Activated T-cell treated with anti-CD3 and anti-CD28 coated beads, Interleukin-2, amount 50 U/mL, for 48 hours (primary cell): ENCODE results near the gene DIO3.

ENCODE experiments used
- DNase-seq, 2 experiments: peaks; one replicate each; pipeline ENCODE4 v3.0.0-alpha.2; 2020

The DIO3 gene

DNA sequence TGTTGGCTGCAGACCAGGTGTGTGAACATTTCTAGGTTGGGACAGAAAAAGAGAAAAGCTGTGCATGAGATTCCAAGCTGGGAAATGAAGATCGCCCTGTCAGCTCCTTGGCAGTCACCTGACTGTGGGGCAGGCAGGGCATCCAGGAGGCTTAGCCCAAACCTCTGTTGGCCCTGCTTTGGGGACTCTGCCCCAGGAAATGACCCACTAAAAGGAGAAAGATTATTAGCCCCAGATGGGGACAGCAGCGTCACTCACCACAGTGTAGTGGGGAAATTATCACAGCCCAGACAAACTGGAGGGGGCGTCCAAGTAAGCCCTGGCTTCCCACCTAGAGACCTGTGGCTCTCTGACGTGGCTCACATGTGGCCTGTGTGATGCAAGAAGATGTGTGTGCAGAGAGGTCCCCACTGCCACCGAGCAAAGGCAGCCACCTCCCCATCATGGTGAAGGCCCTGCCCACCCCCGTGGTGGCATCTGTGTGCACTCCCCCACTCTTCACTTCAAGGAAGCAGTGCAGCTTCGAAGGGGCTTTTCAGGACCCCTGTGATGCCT lies 39.1 kb downstream of the DIO3 start:
- DNase-seq, result peak in 1 of 2 experiments; percentile 9

DNA sequence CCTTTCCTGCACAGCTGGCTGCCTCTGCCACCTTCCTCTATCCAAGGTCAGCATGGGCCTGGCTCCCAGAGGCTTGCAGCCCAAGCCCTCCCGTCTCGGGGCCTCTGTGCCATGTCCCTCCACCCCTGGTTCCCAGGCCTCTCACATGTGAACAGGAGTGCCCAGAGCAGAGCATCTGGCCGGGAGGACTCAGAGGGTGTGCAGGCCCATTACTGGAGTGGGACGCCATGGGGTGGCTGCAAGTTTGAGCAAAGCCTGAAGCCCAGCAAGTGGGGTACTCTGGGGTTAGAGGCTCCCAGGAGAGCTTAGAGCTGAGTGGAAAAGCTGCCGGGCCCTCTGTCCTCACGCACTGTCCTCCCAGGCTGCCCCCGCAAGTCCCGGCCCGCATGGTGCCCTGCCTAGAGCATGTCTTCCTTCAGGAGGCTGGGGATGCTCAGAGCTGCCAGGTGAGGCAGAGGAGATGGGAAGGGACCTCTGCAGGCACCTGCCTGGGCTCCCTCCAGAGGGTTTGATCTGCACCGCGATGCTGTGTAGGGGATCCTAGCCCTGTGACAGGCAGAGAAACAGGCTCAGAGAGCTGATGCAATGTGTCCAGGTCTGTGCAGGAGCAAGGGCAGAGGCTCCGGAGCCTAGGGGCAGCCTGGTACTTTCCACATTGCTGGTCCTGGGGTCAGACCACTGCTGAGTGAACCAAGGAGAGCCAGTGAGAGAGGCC lies 39.8 kb downstream of the DIO3 start:
- DNase-seq, result peak; percentile 8 to 10

DNA sequence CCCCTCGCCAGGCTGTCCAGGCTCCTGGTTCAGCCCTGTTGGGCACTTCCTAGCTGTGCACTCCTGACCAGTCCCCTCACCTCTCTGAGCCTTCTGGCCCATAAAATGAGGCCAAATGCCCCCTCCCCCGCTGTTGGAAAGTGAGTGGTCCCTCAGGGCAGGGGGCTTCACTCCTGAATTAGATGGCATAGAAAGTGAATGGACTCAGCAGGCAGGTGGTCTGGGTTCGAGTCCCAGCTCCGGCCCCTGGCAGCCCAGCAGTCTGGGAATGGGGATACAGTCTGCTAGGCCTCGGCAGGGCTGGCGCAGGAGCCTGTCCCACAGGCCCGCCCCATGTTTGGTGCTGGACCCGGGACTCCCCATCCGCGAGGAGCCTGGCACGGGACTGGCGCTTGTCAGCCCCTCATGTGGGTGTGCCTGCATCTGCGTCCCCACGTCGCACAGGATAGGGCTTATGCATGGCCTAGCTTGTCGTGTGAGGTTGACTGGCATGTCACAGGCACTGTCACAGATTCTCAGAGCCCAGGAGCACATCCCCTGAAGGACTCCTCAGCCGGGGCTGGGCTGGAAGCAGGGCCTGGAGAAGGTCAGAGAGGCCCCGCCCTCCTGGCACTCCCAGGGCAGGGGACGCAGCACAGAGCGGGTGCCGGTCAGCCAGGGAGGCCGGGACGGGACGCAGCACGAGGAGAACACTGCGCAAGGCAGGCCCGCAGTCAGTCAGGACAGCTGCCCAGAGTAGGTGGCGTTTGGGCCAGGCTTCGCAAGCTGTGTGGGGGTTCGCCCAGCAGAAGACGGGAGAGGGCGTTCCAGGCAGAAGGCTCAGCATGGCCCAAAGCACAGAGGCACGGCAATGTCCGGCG lies 40.5 kb downstream of the DIO3 start:
- peak; percentile 6 to 9 for DNase-seq

DNA sequence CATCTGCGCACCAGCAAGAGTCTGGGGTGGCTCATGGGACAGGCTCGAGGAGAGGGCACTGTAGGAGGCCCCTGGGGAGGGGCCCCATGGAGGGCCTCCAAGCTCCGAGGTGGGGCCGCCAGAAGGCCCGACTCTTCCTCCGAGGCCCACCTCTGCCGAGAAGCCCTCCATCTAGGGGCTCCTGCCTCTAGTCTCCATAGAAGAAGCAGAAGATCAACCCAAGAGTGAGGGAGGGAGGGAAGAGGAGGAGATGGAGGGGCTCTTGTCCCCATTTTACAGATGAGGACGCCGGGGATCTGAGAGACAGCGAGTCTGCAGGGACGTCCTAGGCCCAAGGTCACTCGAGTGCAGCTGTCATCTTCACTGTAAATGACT lies 41.2 kb downstream of the DIO3 start:
- DNase-seq, result no peak

DNA sequence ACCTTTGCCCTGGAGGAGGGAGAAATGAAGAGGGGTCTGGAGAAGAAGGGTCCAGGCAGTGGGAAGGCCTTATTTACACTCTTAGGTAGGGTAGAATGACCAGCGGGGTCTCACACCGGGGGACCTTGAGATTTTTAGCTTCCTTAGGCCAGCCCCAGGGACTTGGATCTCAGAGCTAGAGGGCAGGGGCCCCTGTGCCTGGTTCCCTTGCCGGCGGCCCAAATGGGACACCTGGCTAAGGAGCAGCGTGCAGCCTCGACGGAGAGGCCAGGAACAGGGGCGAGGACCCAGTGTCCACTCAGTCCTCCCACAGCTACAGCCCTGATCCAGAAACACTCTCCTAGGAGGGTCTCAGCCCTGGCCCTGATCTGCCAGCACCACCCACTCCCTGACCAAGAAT lies 41.8 kb downstream of the DIO3 start:
- peak in 1 of 2 experiments; percentile 10 for DNase-seq

DNA sequence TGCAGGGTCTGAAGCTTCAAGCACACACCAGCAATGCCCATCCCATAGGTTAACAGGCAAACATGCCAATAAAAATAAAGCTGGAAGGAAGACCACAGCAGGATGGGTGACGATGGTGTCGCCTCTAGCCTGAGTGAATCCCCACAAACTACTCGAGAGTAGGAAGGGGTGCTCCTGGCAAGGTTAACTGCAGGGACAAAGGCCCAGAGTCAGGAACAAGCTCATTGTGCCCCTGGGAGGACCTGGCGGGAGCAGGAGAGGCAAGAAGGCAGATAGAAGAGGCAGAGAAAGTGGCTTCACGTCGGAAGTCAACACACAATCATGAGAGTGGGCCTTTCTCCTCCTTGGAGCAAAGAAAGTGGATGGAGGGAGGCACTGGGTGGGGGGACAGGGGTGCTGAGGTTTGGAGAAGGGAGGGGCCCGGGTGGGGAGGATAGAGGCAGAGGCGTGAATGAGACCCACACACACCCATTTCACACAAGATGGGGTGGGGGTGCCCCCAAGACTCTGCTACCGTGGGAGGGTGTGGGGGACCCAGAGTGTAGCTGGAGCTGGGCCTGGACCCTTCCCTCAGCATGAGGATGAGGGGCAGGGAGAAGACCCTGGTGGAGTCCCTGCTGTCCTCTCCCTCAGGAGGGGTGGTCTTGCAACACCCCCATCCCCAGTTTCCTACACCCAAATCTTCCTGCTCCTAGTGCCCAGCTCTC lies 43.1 kb downstream of the DIO3 start:
- peak in 1 of 2 experiments; percentile 12 for DNase-seq

DNA sequence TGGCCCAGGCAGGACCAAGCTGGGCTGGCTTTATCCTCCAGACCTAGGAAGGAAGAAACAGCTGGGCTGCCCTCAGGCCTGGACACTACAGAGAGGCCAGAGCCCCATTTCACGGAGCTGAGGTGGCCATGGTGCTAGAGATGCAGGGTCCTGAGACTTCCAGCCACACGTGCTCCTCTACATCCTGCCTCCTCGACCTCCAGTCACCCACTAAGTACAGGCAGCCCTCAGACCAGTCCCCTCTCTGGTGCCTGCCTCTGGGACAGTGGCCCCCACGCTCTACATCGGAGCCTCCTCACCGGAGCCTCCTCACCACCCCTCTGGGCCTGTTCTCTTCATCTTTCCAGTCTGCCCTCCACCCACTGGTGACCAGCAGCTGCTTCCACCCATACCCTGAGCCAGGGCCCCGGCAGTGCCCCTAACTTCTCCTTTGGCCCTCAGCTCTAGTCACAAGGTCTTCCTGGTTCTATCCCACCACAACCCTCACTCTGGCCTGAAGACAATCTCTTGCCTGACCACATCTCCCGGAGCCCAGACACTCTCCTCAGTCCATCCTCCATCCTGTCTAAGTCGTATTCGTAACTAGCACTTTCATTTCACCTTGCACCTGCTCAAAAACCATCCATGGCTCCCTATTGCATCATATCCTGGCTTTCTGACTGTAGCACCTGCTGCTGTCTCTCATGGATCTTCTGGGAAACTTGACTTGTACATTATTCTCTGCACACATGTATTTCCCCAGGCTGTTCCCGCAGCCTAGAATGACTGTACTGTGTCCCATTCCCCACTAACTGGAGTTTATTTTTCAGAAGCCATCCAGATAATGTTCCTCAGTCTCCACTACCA lies 43.9 kb downstream of the DIO3 start:
- peak in 1 of 2 experiments; percentile 9 for DNase-seq

DNA sequence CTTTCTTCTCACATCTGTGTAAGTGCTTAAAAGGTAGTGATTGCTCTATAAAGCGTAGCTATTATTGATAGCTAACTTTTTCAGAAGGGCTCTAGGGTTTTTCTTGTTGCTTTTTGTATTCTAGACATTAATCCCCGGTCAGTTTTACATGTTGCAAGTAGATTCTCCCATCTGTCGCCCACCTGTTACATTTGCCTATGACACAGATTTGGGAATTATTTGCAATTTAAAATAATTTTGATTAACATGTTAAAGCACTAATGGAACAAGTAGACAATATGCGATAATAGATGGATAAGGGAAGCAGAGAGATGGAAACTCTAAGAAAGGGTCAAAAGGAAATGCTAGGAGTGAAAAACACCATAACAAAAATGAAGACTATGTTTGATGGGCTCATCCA lies 44.5 kb downstream of the DIO3 start:
- DNase-seq, result no peak
